ENCODE data around the gene SHOC1. TPM values are rescaled to one million over a fixed set of nuclear protein-coding genes. Genes with fewer than 3 reads are reported as not detected.

SHOC1 gene
- total RNA-seq, 1 donor from 2014 or later, result 0.15 TPM

DNA sequence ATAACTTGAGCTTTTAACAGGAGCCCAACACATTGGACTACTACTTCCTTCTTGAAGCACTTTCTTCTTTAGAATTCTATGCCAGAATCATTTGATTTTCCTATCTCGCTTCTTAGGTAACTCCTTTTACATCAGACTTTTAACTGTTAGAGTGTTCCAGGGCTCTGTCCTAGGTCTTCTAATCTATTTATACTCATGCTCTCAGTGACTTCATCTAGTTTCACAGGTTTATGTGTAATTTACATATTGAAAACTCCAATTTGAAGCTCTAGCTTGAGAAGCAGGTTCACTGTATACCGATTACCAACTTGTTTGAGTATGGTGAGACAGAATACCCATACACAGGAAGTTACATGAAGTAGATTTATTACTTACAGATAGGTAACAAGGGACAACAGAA, 11.3 kb downstream of the SHOC1 start:
- ATAC-seq (no peak), DNase-seq (no peak)
- no peaks in the 10 kb centered on the region for H3K9me3 ChIP-seq
- H3K4me1 ChIP-seq, result no peaks in the 10 kb centered on the region
- H3K27ac ChIP-seq, result no peak overlapping the region
- no peak overlapping the region for H3K4me3 ChIP-seq
- no peaks in the 10 kb centered on the region for H3K36me3 ChIP-seq
- H3K27me3 ChIP-seq (ENCODE audit: low read depth), result no peaks in the 10 kb centered on the region
- TF ChIP-seq, protein P1, sequence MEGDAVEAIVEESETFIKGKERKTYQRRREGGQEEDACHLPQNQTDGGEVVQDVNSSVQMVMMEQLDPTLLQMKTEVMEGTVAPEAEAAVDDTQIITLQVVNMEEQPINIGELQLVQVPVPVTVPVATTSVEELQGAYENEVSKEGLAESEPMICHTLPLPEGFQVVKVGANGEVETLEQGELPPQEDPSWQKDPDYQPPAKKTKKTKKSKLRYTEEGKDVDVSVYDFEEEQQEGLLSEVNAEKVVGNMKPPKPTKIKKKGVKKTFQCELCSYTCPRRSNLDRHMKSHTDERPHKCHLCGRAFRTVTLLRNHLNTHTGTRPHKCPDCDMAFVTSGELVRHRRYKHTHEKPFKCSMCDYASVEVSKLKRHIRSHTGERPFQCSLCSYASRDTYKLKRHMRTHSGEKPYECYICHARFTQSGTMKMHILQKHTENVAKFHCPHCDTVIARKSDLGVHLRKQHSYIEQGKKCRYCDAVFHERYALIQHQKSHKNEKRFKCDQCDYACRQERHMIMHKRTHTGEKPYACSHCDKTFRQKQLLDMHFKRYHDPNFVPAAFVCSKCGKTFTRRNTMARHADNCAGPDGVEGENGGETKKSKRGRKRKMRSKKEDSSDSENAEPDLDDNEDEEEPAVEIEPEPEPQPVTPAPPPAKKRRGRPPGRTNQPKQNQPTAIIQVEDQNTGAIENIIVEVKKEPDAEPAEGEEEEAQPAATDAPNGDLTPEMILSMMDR (IDR thresholded peaks at IDR 0.05), result no peak
- intact Hi-C loops (cut with DNase I), result no loop called here

DNA sequence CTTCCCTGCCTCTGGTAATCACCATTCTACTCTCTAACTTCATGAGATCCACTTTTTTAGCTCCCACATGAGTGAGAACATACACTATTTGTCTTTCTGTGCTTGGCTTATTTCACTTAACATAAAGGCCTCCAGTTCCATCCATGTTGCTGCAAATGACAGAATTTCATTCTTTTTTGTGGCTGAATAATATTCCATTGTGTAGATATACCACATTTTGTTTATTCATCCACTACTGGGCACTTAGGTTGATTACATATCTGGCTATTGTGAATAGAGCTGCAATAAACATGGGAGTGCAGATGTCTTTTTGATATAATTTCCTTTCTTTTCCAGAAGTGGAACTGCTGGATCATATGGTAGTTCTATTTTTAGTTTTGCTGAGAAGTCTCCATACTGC, 28.7 kb downstream of the SHOC1 start:
- intact Hi-C loops (cut with DNase I), result no loop called here
- Histone ChIP-seq H3K9me3 (peaks cover 4% of the 10 kb centered on the region), H3K4me1 (no peaks in the 10 kb centered on the region), H3K27ac (no peak overlapping the region), H3K4me3 (no peak overlapping the region), H3K27me3 (ENCODE audit: low read depth) (no peaks in the 10 kb centered on the region), H3K36me3 (no peaks in the 10 kb centered on the region)
- DNase-seq (no peak), ATAC-seq (no peak)
- TF ChIP-seq, protein P1 (IDR thresholded peaks at IDR 0.05), result no peak

DNA sequence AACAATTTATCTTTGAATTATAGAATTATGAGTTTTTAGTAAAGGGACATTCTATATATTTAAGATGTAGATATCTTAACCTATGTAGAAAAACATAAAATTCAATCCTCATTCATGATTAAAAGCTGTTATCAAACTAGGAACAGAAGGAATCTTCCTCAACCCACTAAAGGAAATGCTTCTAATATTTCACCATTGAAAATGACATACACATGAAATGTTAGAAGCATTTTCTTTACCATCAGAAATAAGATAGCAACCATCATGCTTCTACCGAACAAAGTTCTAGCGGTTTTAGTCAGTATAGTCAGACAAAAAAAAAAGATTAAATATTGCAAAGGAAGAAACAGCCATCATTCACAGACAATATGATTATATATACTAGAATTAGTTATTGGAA, 32.2 kb downstream of the SHOC1 start:
- Histone ChIP-seq H3K27me3 (ENCODE audit: low read depth) (no peaks in the 10 kb centered on the region), H3K4me1 (peaks cover 5% of the 10 kb centered on the region), H3K4me3 (no peak overlapping the region), H3K36me3 (no peaks in the 10 kb centered on the region), H3K9me3 (peaks cover 4% of the 10 kb centered on the region), H3K27ac (no peak overlapping the region)
- ATAC-seq, result no peak
- intact Hi-C loops (cut with DNase I), result no loop called here
- TF ChIP-seq, protein P1 (IDR thresholded peaks at IDR 0.05), result no peak
- DNase-seq, result no peak

DNA sequence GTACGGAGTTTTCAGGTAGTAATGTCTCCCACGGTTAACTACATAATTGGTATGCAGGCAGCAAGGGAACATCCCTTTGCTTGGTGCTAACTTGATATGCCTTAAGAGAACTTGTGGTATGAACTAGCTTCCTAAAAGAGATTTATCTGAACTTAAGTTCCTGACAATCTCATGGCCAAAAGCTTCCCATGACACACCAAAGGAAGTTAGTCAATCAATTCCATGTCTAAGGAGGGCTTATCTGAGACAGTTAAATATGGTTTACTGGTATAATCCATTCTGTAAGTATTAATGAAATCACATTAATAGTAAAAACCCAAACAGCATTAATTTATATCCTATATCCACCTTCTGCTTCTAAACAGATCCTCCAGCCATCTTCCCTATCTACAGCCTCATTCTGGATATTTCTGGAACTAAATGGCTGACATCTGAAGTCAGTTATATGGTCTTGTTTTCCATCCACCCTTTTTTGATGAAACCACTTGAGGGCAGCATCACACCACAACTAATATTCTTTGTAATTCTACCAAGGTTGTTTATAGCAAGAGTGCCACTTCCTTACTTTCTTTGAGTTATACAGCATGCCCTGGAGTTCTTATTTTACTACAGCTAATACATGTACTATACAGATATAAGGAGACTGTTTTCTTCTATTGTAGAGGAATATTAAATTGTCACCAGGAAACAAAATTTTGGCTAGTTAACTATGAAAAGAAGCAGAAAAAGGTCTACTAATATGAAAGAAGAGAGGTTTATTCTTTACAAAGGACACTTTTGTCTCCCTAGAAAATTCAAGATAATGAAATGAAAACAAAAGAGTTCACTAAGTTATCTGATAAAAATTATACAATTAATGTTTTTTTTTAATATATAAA, 34.7 kb downstream of the SHOC1 start:
- ATAC-seq (peak; percentile 75 to 84), DNase-seq (no peak)
- TF ChIP-seq, protein P1 (IDR thresholded peaks at IDR 0.05), result peak; percentile 67
- no peaks in the 10 kb centered on the region for H3K36me3 ChIP-seq
- no peak overlapping the region for H3K27ac ChIP-seq
- no peak overlapping the region for H3K4me3 ChIP-seq
- H3K27me3 ChIP-seq (ENCODE audit: low read depth), result no peaks in the 10 kb centered on the region
- peaks cover 5% of the 10 kb centered on the region for H3K4me1 ChIP-seq
- no peaks in the 10 kb centered on the region for H3K9me3 ChIP-seq
- intact Hi-C loops (cut with DNase I), result no loop called here

DNA sequence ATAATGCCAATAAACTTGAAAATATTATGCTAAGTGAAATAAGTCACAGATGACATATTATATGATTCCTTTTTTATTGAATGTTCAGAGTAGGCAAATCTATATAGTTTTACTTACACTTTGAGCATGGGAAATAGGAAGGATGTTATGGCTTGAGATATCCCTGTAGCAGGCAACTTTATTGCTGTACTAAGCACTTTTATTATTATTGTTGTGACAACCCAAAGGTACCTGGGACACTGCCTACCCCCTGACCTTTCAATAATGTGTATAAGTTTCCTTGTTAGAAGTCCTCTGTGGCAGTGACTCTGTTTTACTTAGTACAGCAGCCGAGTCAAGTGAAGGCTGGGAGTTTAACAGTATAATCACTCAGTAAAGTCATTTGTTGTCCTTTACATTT, 39.9 kb downstream of the SHOC1 start:
- peaks cover 11% of the 10 kb centered on the region for H3K9me3 ChIP-seq
- no peaks in the 10 kb centered on the region for H3K4me1 ChIP-seq
- no peak for ATAC-seq
- TF ChIP-seq, protein P1 (IDR thresholded peaks at IDR 0.05), result no peak
- no peaks in the 10 kb centered on the region for H3K36me3 ChIP-seq
- no peak for DNase-seq
- no peak overlapping the region for H3K27ac ChIP-seq
- no peaks in the 10 kb centered on the region for H3K27me3 ChIP-seq (ENCODE audit: low read depth)
- no peak overlapping the region for H3K4me3 ChIP-seq
- intact Hi-C loops (cut with DNase I), result no loop called here
